Kidney epithelial cell (primary cell): Measurements from ENCODE around the gene GTF2A2. TPM values are rescaled to one million over a fixed set of nuclear protein-coding genes. Genes with fewer than 3 reads are reported as not detected.
A peak's percentile ranks its signal among the peaks of the same experiment; 100 is the strongest.
"Not testable (repeated sequence)": the region's sequence is repeated elsewhere in the genome, so short reads cannot be mapped to it uniquely, and the experiment has no call there.

Source experiments
- DNase-seq: peaks from one replicate; pipeline ENCODE4 v3.0.0-alpha.2; 2010; ENCODE audit warnings: low read depth
- H3K27me3 ChIP-seq: 2 replicates; pipeline ENCODE4 v1.6.0; 2011; ENCODE audit warnings: low read length; ENCODE audit not compliant: control insufficient read depth, insufficient read depth
- H3K36me3 ChIP-seq: 2 replicates; pipeline ENCODE4 v1.5.1; 2011; ENCODE audit warnings: low read length; ENCODE audit not compliant: control insufficient read depth, insufficient read depth
- H3K4me3 ChIP-seq: 2 replicates; pipeline ENCODE4 v1.5.1; 2011; ENCODE audit warnings: low read depth, mild to moderate bottlenecking, control low read depth, low read length
- total RNA-seq: library from RNA; depleted of rRNA; stranded (reverse); fragments of >200 nt; gene quantifications from 2 replicates; pipeline ENCODE4 v1.2.3, GENCODE V29; 2015
- TF ChIP-seq, protein P1 (sequence below): IDR thresholded peaks from 2 replicates; pipeline ENCODE4 v1.5.1; 2011; ENCODE audit warnings: mild to moderate bottlenecking, moderate library complexity, low read length, control low read depth, inconsistent platforms; ENCODE audit not compliant: insufficient read depth, poor library complexity, severe bottlenecking

Gene GTF2A2
- total RNA-seq, 1 donor from 2014 or later, result 36.9 TPM

DNA sequence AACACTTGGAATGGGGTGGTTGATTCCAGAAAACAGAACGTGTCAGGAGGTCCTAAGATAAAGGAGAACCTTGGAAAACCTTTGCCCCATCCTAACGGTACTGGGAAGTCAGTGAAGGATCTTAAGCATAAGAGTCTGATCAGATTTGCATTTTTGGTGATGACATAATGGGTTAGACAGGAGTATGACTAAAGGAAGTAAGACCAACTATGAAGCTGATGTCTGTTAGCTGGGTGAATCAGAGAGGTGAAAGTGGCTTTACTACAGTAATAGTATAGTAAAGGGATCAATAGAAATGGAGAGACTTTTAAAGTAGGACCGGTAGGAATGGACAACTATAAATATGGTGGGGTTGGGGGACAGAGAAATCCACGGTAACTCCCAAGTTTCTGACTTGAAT lies 12.6 kb downstream of the GTF2A2 start:
- Histone ChIP-seq H3K4me3 (no peak overlapping the region), H3K36me3 (no peaks in the 10 kb centered on the region), H3K27me3 (no peaks in the 10 kb centered on the region)
- no peak for DNase-seq
- TF ChIP-seq, protein P1, sequence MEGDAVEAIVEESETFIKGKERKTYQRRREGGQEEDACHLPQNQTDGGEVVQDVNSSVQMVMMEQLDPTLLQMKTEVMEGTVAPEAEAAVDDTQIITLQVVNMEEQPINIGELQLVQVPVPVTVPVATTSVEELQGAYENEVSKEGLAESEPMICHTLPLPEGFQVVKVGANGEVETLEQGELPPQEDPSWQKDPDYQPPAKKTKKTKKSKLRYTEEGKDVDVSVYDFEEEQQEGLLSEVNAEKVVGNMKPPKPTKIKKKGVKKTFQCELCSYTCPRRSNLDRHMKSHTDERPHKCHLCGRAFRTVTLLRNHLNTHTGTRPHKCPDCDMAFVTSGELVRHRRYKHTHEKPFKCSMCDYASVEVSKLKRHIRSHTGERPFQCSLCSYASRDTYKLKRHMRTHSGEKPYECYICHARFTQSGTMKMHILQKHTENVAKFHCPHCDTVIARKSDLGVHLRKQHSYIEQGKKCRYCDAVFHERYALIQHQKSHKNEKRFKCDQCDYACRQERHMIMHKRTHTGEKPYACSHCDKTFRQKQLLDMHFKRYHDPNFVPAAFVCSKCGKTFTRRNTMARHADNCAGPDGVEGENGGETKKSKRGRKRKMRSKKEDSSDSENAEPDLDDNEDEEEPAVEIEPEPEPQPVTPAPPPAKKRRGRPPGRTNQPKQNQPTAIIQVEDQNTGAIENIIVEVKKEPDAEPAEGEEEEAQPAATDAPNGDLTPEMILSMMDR, result no peak

- DNase-seq, result no peak
- H3K36me3 ChIP-seq, result no peaks in the 10 kb centered on the region
- no peak overlapping the region for H3K4me3 ChIP-seq
- TF ChIP-seq, protein P1, result no peak
- no peaks in the 10 kb centered on the region for H3K27me3 ChIP-seq
Measured at GRCh38 chr15:59642351-59642750, 15.0 kb downstream of the GTF2A2 start.

DNA sequence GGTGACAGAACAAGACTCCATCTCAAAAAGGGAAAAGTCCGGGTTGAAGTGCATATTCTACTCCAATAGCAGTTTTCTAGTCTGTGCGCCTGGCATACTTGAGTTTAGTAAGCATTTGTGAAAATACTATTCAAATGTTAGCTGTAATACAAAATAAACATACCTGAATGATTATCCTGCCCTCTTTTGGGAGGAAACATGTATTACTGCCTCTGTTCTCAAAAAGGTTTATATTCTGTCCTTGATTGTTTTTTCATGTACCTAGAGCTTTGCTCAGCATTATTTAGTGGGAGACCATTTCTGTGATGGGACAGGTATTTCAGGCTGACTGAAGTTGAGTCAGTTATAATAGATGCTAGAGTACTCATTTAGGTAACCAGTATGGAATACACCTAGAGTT lies 19.8 kb downstream of the GTF2A2 start:
- DNase-seq, H3K4me3 ChIP-seq, H3K27me3 ChIP-seq, H3K36me3 ChIP-seq: not testable (repeated sequence)
- TF ChIP-seq, protein P1, result peak; percentile 10

DNA sequence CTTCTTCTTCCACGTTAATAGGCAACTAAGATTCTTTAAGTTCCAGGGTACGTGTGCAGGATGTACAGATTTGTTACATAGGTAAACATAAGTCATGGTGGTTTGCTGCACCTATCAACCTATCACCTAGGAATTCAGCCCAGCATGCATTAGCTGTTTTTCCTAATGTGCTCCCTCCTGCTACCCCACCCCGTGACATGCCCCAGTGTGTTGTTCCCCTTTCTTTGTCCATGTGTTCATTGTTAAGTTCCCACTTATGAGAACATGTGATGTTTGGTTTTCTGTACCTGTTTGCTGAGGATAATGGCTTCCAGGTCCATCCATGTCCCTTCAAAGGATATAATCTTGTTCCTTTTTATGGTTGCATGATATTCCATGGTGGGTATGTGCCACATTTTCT lies 21.1 kb downstream of the GTF2A2 start:
- no peaks in the 10 kb centered on the region for H3K27me3 ChIP-seq
- DNase-seq, result no peak
- TF ChIP-seq, protein P1, result no peak
- no peaks in the 10 kb centered on the region for H3K36me3 ChIP-seq
- no peak overlapping the region for H3K4me3 ChIP-seq

DNA sequence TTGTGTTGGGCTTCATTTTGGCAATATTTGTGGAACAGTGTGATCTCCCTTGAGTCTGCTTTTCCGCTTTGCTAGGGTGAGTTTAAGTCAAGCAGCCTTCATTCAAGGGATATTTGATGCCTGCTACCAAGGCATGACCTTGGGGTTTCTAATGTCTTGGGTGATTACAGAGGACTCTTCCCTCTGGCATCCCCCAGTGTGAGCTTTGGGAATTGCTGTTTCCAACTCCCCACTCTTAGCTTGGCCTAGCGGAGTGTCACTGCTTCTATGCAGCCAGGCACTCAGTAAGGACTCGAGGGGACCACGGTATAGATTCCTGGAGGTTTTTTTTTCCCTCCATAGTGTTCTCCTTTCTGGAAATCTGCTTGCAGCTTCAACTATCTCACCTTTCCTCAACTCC lies 24.6 kb downstream of the GTF2A2 start:
- H3K27me3 ChIP-seq, result no peaks in the 10 kb centered on the region
- no peak overlapping the region for H3K4me3 ChIP-seq
- TF ChIP-seq, protein P1, result peak; percentile 64
- no peak for DNase-seq
- no peaks in the 10 kb centered on the region for H3K36me3 ChIP-seq

DNA sequence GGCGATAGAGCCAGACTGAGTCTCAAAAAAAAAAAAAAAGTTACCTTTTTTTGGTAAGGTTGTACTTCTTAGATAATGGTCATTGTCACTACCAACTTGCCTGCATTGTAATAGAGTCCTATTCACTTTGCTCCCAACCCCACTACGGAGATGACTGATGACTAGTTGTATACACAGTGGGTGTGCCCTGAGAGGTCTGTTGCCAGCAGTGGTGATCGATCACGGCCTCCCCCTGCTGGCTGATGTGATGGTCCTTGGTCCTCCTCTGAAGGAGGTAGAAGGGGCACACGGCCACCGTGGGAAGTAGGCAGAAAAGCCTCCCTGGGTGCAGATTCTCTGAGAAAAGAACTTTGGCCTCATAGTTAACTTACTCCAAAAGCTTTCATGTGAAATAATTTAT lies 35.0 kb downstream of the GTF2A2 start:
- TF ChIP-seq, protein P1, result peak; percentile 64
- H3K27me3 ChIP-seq, result no peaks in the 10 kb centered on the region
- DNase-seq, result no peak

More for the DNA sequence above, 35.0 kb downstream of the GTF2A2 start:
- Histone ChIP-seq H3K4me3 (no peak overlapping the region), H3K36me3 (no peaks in the 10 kb centered on the region)
